Fibroblast of skin of back (primary cell): ENCODE data around the gene MLEC.

Experiments used
- DNase-seq: peaks from one replicate; pipeline ENCODE4 v3.0.0-alpha.2; 2013

Gene MLEC

GRCh38 chr12:120749256-120749655, 62.3 kb downstream of the MLEC start:
- DNase-seq = no peak

- DNase-seq = no peak
Measured at GRCh38 chr12:120750806-120751205, 63.9 kb downstream of the MLEC start.

DNA sequence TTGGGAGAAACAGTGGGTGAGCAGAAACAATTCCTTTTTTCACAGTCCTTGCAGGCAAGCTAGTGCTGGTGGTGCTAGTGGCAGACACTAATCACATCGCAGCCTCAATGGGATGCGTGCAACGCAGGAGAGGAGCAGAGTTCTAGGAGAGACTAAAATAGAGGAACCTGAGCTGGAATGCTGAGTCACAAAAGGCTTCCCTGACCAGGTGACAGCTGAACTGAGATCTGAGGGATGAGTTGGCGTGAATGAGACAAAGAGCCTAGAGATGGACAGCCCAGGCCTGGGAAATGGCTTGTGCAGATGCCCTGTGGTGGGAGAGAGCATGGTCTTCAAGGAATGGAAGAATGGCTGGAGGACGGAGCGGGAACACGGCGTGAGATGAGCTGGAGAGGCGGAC, 64.4 kb downstream of the MLEC start:
- DNase-seq = no peak
